Activated naive CD4-positive, alpha-beta T cell treated with anti-CD3 and anti-CD28 coated beads, Interleukin-2, amount 50 U/mL, for 72 hours (primary cell): ENCODE results near the gene SUGCT. TPM values are rescaled to one million over a fixed set of nuclear protein-coding genes. Genes with fewer than 3 reads are reported as not detected.
"Not testable (repeated sequence)": the region's sequence is repeated elsewhere in the genome, so short reads cannot be mapped to it uniquely, and the experiment has no call there.

Experiments
- ATAC-seq, 2 donors: fragments of 150-1000 bp; cut with Tn5 transposase; 2 replicates each; pipeline ENCODE4 v1.10.0; 2021; ENCODE audit warnings: mild to moderate bottlenecking in 2 of 2, moderate library complexity in 2 of 2
- DNase-seq, 2 donors: peaks; one replicate each; pipeline ENCODE4 v3.0.0; 2021 to 2022; ENCODE audit warnings: low spot score in 2 of 2
- H3K27ac Mint-ChIP-seq, 2 donors: one replicate each; pipeline ENCODE4 v1.8.0; 2022; ENCODE audit warnings: mild to moderate bottlenecking in 2 of 2, mixed read lengths in 2 of 2
- H3K36me3 Mint-ChIP-seq, 2 donors: one replicate each; pipeline ENCODE4 v1.8.0; 2022; ENCODE audit warnings: mixed read lengths in 2 of 2
- H3K9me3 Mint-ChIP-seq, 2 donors: one replicate each; pipeline ENCODE4 v1.8.0; 2022; ENCODE audit warnings: mixed read lengths in 2 of 2
- total RNA-seq, 2 donors: library from RNA; stranded (reverse); gene quantifications; one replicate each; pipeline ENCODE4 v1.2.3, GENCODE V29; 2022

Gene SUGCT
- total RNA-seq, 2 donors from 2014 or later: 1.1 to 1.8 TPM

DNA sequence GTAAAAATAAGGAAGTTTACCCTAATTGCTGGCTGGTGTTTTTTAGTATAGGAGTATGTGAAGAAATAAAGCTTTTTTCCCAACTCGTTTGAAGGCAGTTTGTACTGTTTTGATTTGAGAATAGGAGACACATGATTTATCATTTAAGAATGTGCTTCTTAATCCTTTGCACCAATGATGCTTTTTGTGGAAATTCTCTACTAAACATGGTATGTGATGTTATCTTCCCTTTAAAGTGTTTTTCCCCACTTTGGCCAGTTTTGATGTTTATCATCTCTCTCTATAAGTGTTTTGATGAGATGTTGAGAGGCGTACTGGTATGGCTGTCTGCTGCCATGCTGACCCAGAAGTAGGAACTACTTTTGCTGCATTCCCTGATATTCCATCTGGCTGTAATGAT is 85.1 kb downstream of the SUGCT start:
- Mint-ChIP-seq H3K27ac (no peak overlapping the region), H3K9me3 (peaks cover 0 to 4% of the 10 kb centered on the region in 2 donors), H3K36me3 (peaks cover 12 to 18% of the 10 kb centered on the region in 2 donors)
- ATAC-seq: no peak
- no peak for DNase-seq

DNA sequence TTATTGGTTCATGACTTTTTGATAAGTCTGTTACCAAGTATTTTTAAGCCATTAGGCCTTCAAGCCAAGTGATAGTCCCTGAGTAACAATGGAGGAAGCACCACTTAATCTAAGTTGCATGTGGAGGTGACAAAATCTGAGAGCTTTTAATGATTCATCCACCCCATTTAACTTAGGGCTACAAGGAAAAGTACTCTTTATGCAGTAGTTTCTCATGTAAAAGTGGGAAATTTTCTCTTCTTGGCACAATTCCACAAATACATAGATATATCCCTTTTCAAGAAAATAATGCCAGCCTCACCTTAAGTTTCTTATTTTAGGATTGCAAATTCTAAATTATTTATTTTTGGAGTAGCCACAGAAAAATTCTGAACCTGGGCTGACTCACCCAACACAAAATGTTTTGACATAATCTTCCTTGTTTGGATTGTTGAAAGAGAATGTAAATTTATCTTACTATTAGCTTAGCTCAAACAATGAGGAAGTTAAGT is 85.7 kb downstream of the SUGCT start:
- no peak overlapping the region for H3K27ac Mint-ChIP-seq
- peaks cover 0 to 4% of the 10 kb centered on the region in 2 donors for H3K9me3 Mint-ChIP-seq
- H3K36me3 Mint-ChIP-seq: peaks cover 12 to 18% of the 10 kb centered on the region in 2 donors
- ATAC-seq (no peak), DNase-seq (no peak)

DNA sequence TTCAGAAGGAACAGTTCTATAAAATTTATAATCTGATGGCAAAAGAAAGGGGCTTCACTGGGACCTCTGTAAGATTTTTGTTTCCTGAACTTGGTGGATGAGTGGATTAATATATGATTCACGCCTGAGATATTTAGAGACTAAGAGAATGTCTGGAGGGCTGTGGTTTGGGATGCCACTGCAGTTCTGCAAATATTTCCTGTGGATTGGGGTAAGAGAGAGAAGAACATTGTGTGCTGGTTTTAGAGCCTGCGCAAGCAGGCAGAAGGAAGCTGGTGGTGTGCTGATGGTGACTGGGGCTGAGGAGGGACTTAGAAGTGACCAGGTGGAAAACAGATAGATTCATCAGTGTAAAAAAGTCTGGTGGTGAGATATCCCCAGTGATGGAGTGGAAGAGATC is 87.0 kb downstream of the SUGCT start:
- Mint-ChIP-seq H3K36me3 (peaks cover 12 to 18% of the 10 kb centered on the region in 2 donors), H3K9me3 (peaks cover 0 to 4% of the 10 kb centered on the region in 2 donors), H3K27ac (no peak overlapping the region)
- ATAC-seq (no peak), DNase-seq (no peak)

DNA sequence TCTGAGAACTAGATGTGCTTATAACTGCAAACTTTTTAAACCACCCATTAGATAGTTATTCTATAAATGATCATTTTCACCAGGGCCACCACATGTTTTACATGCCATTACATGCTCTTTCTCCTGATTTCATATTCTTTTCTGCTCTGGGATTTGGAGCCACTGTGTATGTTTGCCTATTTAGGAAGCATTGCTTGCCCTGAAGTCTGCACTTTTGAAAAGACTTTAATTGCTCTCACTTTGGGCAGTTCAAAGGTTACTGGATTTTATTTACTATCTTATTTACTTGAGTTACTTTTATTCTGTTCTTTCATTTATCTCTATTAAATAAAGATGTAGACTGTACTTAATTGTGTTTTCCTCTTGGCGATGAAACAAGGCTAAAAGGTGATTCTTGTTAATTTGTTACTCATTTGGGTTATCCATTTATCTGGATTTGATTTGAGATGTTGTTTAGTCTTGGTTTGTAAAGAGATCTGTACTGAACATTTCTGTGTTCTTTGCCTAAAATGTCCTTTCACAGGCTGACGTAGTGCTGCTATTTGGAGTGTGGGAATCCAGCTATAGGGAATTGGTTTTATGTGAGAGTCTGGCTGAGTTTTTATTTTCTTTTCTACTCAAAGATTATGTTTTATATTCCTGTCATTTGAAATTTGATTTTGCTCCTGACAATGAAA is 88.8 kb downstream of the SUGCT start:
- Mint-ChIP-seq H3K36me3 (peaks cover under 1 to 6% of the 10 kb centered on the region in 2 donors), H3K27ac (no peak overlapping the region), H3K9me3 (no peaks in the 10 kb centered on the region)
- no peak for ATAC-seq
- DNase-seq: no peak

DNA sequence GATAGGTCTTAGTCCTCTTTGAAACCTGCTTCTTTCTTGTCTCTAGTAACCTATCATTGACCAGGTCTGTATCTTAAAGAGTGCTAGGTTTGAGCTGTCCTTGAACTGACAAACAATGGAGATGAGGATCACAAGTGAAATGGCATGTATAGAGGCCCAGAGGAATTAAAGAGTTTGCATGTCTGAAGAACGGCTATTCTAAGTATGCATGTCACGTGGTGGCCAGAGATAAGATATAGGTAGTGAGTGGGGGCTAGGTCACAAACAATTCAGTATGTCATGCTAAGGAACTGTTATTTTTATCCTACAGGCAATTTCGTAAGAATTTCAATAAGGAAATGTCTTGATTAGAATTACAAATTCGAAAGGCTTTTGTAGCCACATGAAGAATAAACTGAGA is 95.3 kb downstream of the SUGCT start:
- ATAC-seq (no peak), DNase-seq (no peak)
- Mint-ChIP-seq H3K36me3 (no peaks in the 10 kb centered on the region), H3K9me3 (no peaks in the 10 kb centered on the region), H3K27ac (no peak overlapping the region)

DNA sequence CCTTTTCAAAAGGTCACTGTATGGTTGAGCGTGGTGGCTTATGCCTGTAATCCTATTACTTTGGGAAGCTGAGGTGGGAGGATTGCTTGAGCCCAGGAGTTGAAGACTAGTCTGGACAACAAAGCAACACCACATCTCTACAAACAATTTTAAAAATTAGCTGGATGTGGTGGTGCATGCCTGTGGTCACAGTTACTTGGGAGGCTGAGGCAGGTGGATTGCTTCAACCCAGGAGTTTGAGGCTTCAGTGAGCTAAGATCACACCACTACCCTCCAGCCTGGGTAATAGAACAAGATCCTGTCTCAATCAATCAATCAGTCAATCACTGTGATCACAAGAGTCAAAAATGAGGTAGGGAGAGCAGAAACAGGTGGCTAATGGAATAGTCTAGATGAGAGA is 97.0 kb downstream of the SUGCT start:
- no peaks in the 10 kb centered on the region for H3K36me3 Mint-ChIP-seq
- no peak overlapping the region for H3K27ac Mint-ChIP-seq
- no peak for DNase-seq
- no peak for ATAC-seq
- no peaks in the 10 kb centered on the region for H3K9me3 Mint-ChIP-seq

DNA sequence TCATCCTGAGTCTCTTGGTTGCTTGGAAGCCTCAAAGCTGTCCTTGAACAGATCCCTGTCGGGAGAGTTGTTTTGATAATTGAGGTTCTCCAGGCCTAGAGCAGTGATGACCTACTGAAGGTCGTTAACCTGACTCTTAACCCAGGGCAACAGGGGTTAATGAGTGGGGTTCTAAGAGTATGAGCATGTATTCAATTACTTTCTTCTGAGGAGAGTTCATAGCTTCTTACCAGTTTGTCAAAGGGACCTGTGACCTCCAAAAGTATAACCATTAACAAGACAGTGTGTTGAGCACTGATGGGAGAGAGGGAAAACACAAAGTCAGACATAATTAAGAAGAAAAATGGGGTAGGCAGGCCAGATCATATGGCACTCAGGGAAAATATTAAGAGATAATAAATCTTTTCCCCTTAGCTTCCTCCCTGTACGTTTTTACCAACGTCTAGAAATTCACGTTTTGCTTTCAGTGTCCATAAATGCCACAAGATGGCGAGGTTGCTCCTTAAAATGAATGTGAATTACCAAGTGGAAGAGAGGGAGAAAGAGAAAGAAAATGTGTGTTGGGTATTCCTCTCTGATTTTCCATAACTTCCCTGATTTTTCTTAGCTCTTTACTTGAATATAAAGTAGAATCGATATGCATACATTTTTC is 97.6 kb downstream of the SUGCT start:
- no peak overlapping the region for H3K27ac Mint-ChIP-seq
- H3K9me3 Mint-ChIP-seq: no peaks in the 10 kb centered on the region
- ATAC-seq (no peak), DNase-seq (peak in 1 of 2 donors; percentile 3)
- H3K36me3 Mint-ChIP-seq: no peaks in the 10 kb centered on the region

DNA sequence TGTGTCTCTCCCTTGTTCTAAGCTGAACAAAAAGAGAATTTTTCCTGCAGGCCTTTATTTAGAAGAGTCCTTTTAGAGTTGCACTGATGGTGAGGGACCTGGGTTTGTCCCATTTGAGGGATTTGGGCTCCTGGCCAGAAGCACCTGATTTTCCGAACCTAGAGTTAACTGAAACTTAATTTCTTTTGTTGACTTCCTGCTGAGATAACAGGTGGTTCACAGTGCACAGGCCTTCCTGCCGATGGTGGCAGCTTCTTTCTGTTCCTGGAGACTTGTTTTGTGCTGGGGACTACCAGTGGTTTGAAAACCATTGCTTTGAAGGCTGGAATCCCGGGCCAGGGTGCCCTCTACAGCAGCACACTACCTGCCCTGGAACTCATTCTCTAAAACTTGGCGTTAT is 99.2 kb downstream of the SUGCT start:
- H3K9me3 Mint-ChIP-seq: no peaks in the 10 kb centered on the region
- DNase-seq (no peak), ATAC-seq (no peak)
- no peak overlapping the region for H3K27ac Mint-ChIP-seq
- H3K36me3 Mint-ChIP-seq: no peaks in the 10 kb centered on the region

DNA sequence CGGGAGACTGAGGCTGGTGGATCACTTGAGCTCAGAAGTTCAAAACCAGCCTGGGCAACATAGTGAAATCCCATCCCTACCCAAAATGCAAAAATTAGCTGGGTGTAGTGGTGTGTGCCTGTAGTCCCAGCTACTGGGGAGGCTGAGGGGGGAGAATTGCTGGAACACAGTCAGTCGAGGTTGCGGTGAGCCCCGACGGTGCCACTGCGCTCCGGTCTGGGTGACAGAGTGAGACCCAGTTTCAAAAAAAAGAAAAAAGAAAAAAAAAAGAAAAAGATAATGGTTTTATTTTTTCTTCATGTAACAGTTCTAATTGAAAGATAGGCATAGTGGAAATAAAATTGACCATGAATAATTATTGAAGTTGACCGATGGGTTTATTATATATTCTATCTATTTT is 99.9 kb downstream of the SUGCT start:
- no peak for ATAC-seq
- no peak for DNase-seq
- H3K9me3 Mint-ChIP-seq: no peaks in the 10 kb centered on the region
- no peaks in the 10 kb centered on the region for H3K36me3 Mint-ChIP-seq
- no peak overlapping the region for H3K27ac Mint-ChIP-seq

DNA sequence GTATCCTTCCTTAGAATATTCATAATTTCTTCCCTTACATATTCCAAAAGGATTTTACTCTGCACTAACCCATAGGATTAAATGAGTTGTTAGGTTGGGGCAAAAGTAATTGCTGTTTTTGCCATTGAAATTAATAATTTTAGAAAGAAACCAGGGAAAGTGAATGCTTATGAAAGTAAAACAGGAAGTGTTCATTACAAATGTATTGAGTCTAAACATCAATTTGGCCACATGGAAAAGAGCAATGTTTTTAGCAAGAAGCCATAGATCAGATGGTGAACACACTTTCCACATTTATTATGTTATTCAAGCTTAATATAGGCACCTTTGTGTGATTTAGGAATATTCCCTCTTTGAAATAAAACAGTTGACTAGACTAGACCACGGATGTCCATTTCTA is 102.9 kb downstream of the SUGCT start:
- H3K9me3 Mint-ChIP-seq: no peaks in the 10 kb centered on the region

DNA sequence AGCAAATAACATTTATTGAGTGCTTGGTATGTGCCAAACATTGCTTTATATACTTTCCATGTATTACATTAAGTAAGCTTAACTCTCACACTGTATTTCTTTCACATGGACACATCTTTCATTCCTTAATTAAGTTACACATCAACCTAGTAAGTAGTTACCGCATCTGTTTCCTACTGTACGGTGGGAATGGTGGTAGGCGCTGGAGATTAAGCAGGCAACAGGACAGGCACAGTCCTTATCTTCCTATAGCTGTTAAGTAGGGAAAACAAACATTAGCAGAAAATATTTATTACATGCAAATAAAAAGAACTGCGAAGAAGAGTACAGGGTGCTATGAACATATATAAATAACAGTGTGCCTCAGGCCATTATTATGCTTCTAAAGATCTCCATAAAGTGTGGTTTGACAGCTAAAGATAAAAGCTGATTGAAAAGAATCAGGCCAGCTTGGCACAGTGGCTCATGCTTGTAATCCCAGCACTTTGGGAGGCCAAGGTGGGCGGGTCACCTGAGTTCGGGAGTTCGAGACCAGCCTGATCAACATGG is 105.0 kb downstream of the SUGCT start:
- Mint-ChIP-seq H3K27ac (no peak overlapping the region), H3K9me3 (no peaks in the 10 kb centered on the region), H3K36me3 (no peaks in the 10 kb centered on the region)
- ATAC-seq: no peak
- DNase-seq: no peak

More for the DNA sequence above, 102.9 kb downstream of the SUGCT start:
- H3K27ac Mint-ChIP-seq: no peak overlapping the region
- ATAC-seq (no peak), DNase-seq (no peak)
- H3K36me3 Mint-ChIP-seq: no peaks in the 10 kb centered on the region

DNA sequence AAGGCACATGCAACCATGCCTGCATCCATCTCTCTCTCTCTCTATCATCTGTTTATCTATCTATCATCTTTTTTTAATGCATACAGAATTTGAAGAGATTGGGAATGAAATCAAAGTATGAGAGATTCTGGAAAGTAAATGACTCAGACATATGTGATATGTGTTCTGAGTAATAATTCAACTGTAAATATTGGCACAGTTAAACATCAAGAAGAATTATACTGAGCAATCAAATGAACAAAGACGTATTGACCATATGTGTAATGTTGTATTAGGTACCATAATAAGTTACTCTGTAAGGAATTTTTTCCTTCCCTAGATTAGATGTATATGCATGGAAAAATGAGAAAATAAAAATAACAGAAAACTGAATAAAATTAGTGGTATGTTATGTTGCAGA is 108.3 kb downstream of the SUGCT start:
- no peak overlapping the region for H3K27ac Mint-ChIP-seq
- H3K36me3 Mint-ChIP-seq: no peaks in the 10 kb centered on the region
- DNase-seq: no peak

DNA sequence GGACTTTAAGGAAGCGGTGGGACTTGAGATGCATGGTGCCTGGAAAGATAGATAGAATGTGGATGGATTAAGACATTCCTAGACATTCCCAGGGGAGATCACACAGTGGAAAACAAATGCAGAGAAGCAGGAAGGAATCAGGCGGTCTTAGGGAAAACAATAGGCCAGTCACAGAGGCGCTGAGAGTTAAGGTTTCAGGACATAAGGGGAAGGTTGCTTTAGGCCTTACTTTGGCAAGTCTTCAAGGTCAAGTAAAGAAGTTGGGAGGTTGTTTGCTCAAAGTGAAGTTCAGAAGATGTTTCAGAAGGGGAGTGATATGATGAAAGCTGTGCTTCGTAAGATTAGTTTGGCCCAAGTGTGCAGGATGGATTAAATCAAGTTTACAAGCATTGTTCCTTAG is 109.4 kb downstream of the SUGCT start:
- no peaks in the 10 kb centered on the region for H3K9me3 Mint-ChIP-seq
- DNase-seq (no peak), ATAC-seq (no peak)
- no peak overlapping the region for H3K27ac Mint-ChIP-seq
- no peaks in the 10 kb centered on the region for H3K36me3 Mint-ChIP-seq

More for the DNA sequence above, 108.3 kb downstream of the SUGCT start:
- no peak for ATAC-seq
- H3K9me3 Mint-ChIP-seq: no peaks in the 10 kb centered on the region

DNA sequence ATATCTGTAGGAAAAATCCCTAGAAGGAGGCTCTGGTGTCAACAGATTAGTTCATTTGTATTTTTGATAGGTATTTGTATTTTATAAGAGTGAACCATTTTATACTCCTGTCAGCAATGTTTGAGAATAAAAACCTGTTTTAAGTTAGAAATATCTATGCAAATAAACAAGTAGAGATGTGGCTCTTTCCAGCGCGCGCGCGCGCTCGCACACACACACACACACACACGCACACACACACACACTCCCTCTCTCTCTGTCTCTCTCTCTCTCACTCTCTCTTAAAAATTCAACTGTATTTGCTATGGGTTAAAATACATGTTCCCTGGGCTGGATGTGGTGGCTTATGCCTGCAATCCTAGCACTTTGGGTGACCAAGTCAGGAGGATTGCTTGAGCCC is 113.9 kb downstream of the SUGCT start:
- DNase-seq: no peak
- ATAC-seq: no peak
- Mint-ChIP-seq H3K9me3 (no peaks in the 10 kb centered on the region), H3K27ac (no peak overlapping the region), H3K36me3 (no peaks in the 10 kb centered on the region)

DNA sequence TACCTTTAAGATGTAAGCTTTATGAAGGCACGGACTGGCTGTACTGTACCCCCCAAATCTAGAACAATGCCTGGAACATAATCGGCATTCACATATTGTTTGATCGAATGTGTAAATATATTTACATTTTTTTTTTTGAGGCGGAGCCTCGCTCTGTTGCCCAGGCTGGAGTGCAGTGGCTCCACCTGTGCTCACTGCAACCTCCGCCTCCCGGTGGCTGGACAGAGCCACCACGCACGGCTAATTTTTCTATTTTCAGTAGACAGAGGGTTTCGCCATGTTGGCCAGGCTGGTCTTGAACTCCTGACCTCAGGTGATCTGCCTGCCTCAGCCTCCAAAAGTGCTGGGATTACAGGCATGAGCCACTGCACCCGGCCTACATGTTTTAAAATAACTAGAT is 118.6 kb downstream of the SUGCT start:
- not testable (repeated sequence) for H3K36me3 Mint-ChIP-seq, H3K27ac Mint-ChIP-seq, H3K9me3 Mint-ChIP-seq, ATAC-seq, DNase-seq

DNA sequence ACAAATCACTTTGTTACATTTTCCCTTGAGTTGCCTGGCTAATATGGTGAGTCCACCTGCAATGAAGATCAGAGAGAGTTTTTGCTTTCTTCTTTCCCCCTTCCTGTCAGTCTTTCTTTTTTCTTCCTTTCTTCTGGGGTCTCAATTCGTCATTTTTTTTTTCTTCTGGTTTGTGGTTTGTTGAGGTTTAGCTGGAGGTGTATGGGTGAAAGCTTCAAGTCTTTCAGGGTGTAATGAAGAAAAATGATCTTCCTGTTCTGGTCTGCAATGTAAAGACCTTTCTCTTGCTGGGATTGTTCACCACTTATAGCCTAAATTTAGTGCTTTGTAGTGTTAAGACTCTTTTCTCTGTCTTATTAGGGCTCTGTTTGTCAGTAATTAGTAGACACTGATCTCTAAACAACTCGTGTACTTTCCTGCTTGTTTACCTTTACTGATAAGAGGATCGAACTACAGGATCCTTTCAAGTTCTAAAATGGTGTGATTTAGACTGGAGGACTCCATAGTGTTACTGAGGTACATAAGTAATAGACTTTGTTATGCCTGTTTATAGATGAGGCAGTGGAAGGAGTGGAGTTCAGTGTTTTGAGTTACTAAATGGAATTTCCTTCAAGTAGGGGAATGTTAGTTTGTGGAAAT is 129.1 kb downstream of the SUGCT start:
- Mint-ChIP-seq H3K36me3 (no peaks in the 10 kb centered on the region), H3K27ac (no peak overlapping the region), H3K9me3 (no peaks in the 10 kb centered on the region)
- DNase-seq (no peak), ATAC-seq (no peak)

DNA sequence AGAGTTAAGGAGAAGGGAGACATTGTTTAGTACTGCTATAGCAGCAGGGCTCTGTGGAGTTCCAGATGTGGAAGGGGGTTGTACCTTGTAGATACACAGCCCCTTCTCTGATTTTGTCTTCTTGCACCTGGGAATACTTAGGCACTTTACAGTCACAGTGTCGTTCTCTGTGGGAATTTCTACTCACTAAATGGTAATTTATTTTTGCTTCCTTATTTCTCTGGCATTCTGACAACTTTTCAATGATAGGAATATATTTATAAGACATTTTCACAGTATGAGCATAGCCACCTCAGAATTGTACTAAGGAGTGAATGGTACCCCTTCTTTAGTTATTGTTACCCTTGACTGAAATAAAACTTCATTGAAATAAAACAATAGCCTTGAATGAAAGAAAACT is 132.8 kb downstream of the SUGCT start:
- no peaks in the 10 kb centered on the region for H3K9me3 Mint-ChIP-seq
- DNase-seq (no peak), ATAC-seq (no peak)
- no peaks in the 10 kb centered on the region for H3K36me3 Mint-ChIP-seq
- H3K27ac Mint-ChIP-seq: no peak overlapping the region
